Keratinocyte (primary cell): Measurements from ENCODE around the gene MRTFA. TPM values are rescaled to one million over a fixed set of nuclear protein-coding genes. Genes with fewer than 3 reads are reported as not detected.
A peak's percentile ranks its signal among the peaks of the same experiment; 100 is the strongest.

Experiments used
- DNase-seq: peaks from one replicate; pipeline ENCODE4 v3.0.0-alpha.2; 2011; ENCODE audit warnings: low read depth, missing footprints, low spot score
- FAIRE-seq: peaks from 2 replicates; lab custom pipeline; 2011; peaks lifted over from hg19 to GRCh38; lab: Jason Lieb, UNC
- H2AFZ ChIP-seq: 2 replicates; pipeline ENCODE4 v1.6.0; 2012; ENCODE audit warnings: low read length, control low read depth, inconsistent platforms; ENCODE audit not compliant: control insufficient read depth
- H3K27ac ChIP-seq: 2 replicates; pipeline ENCODE4 v1.5.1; 2011; ENCODE audit warnings: low read length; ENCODE audit not compliant: control insufficient read depth, insufficient read depth
- H3K27me3 ChIP-seq: 3 replicates; pipeline ENCODE4 v1.6.0; 2011; ENCODE audit warnings: low read length; ENCODE audit not compliant: control insufficient read depth, insufficient read depth; ENCODE audit errors: extremely low read depth
- H3K36me3 ChIP-seq, 2 experiments: 2 replicates in 1 of 2; 3 replicates in 1 of 2; pipeline ENCODE4 v1.5.1; 2011; ENCODE audit warnings: low read length in 2 of 2, mild to moderate bottlenecking in 1 of 2; ENCODE audit not compliant: control insufficient read depth in 2 of 2, insufficient read depth in 2 of 2; ENCODE audit errors: extremely low read depth in 1 of 2
- H3K4me1 ChIP-seq: 3 replicates; pipeline ENCODE4 v1.5.1; 2011; ENCODE audit warnings: low read length; ENCODE audit not compliant: control insufficient read depth, insufficient read depth; ENCODE audit errors: extremely low read depth
- H3K4me2 ChIP-seq: 3 replicates; pipeline ENCODE4 v1.6.0; 2011; ENCODE audit warnings: low read depth, low read length; ENCODE audit not compliant: control insufficient read depth, insufficient read depth; ENCODE audit errors: extremely low read depth
- H3K4me3 ChIP-seq, 3 experiments: fragments of 200-600 bp in 1 of 3; sonication (generic) in 1 of 3; 2 replicates in 2 of 3; 3 replicates in 1 of 3; pipeline ENCODE4 v1.5.1; 2011 to 2016; ENCODE audit warnings: low read length in 3 of 3, mild to moderate bottlenecking in 3 of 3, control low read depth in 2 of 3, inconsistent platforms in 1 of 3, low read depth in 1 of 3, mixed read lengths in 1 of 3, mixed run types in 1 of 3, moderate library complexity in 1 of 3; ENCODE audit not compliant: control insufficient read depth in 2 of 3, insufficient read depth in 2 of 3; ENCODE audit errors: extremely low read depth in 1 of 3
- H3K79me2 ChIP-seq: 2 replicates; pipeline ENCODE4 v1.6.0; 2012; ENCODE audit warnings: low read length; ENCODE audit not compliant: control insufficient read depth, insufficient read depth
- H3K9ac ChIP-seq: 3 replicates; pipeline ENCODE4 v1.6.0; 2011; ENCODE audit warnings: low read length; ENCODE audit not compliant: control insufficient read depth, insufficient read depth; ENCODE audit errors: extremely low read depth
- H3K9me1 ChIP-seq: 3 replicates; pipeline ENCODE4 v1.6.0; 2011; ENCODE audit warnings: low read length; ENCODE audit not compliant: control insufficient read depth, insufficient read depth; ENCODE audit errors: extremely low read depth
- H3K9me3 ChIP-seq: 2 replicates; pipeline ENCODE4 v1.5.1; 2012; ENCODE audit warnings: low read depth, low read length; ENCODE audit not compliant: control insufficient read depth
- H4K20me1 ChIP-seq: 3 replicates; pipeline ENCODE4 v1.6.0; 2011; ENCODE audit warnings: low read length; ENCODE audit not compliant: control insufficient read depth, insufficient read depth; ENCODE audit errors: extremely low read depth
- CTCF ChIP-seq, 3 experiments: IDR thresholded peaks in 1 of 3; conservative IDR thresholded peaks in 1 of 3; optimal IDR thresholded peaks in 1 of 3; 2 replicates in 2 of 3; 3 replicates in 1 of 3; pipeline versions ENCODE3 to v1.5.1; 2011; ENCODE audit warnings: low read length in 3 of 3, mild to moderate bottlenecking in 3 of 3, moderate library complexity in 2 of 3, control low read depth in 1 of 3, inconsistent platforms in 1 of 3; ENCODE audit not compliant: insufficient read depth in 2 of 3; ENCODE audit errors: extremely low read depth in 1 of 3
- EZH2 ChIP-seq: IDR thresholded peaks from one replicate; pipeline ENCODE4 v1.6.1; 2012; ENCODE audit warnings: inconsistent platforms, mild to moderate bottlenecking, low read length, moderate library complexity
- dilution Hi-C: fragments of 300-500 bp; cut with MboI; formaldehyde crosslinking; loops from one replicate; pipeline ENCODE4 v1.7.0; 2020; ENCODE audit warnings: low sequenced_read_pairs; ENCODE audit not compliant: extremely low pct_ligation_motif_present
- polyA plus RNA-seq, 5 experiments: library from polyadenylated mRNA; depleted of rRNA in 3 of 5; stranded (reverse) in 3 of 5; stranded (forward) in 1 of 5; unstranded in 1 of 5; fragments of >200 nt; gene quantifications; 1 replicate in 1 of 5; 2 replicates in 3 of 5; 3 replicates in 1 of 5; pipeline versions ENCODE4 v1.2.1 to v1.2.3, GENCODE V29; 2011 to 2012; ENCODE audit warnings: missing spikeins in 2 of 5, low read depth in 1 of 5, low replicate concordance in 1 of 5

Gene MRTFA
- polyA plus RNA-seq, 1 donor (not counting 4 experiments of a cell fraction or from before 2014, with no cell fraction given): 6.5 TPM

GRCh38 chr22:40410731-40411505 lies 225.6 kb downstream of the MRTFA start:
- peaks cover 25 to 38% of the 10 kb centered on the region in 2 experiments for H3K36me3 ChIP-seq
- H3K79me2 ChIP-seq: no peaks in the 10 kb centered on the region
- dilution Hi-C loops: no loop called here

GRCh38 chr22:40410272-40410671 lies 226.2 kb downstream of the MRTFA start:
- H4K20me1 ChIP-seq: peaks cover 6% of the 10 kb centered on the region
- peaks cover 30 to 34% of the 10 kb centered on the region in 2 experiments for H3K36me3 ChIP-seq
- dilution Hi-C loops: no loop called here
- no peaks in the 10 kb centered on the region for H3K9me3 ChIP-seq
- peaks cover 26% of the 10 kb centered on the region for H3K4me1 ChIP-seq
- no peak overlapping the region for H3K4me3 ChIP-seq
- no peak overlapping the region for H3K4me2 ChIP-seq
- FAIRE-seq (peak; percentile 26), DNase-seq (peak; percentile 54)
- H2AFZ ChIP-seq: no peak overlapping the region
- H3K9me1 ChIP-seq: peaks cover 4% of the 10 kb centered on the region
- TF ChIP-seq EZH2 (no peak), CTCF (optimal IDR thresholded peaks at IDR 0.05 in 1 of 3, IDR thresholded peaks at IDR 0.05 in 1 of 3, conservative IDR thresholded peaks at IDR 0.05 in 1 of 3; ENCODE audit: extremely low read depth in 1 of 3, insufficient read depth in 2 of 3, low read length in 3 of 3) (no peak)
- H3K27me3 ChIP-seq: no peaks in the 10 kb centered on the region
- no peak overlapping the region for H3K9ac ChIP-seq
- H3K79me2 ChIP-seq: no peaks in the 10 kb centered on the region
- no peak overlapping the region for H3K27ac ChIP-seq

More at GRCh38 chr22:40410731-40411505, 225.6 kb downstream of the MRTFA start:
- Histone ChIP-seq H4K20me1 (peaks cover 6% of the 10 kb centered on the region), H3K9ac (no peak overlapping the region), H3K4me1 (peaks cover 29% of the 10 kb centered on the region), H3K9me3 (no peaks in the 10 kb centered on the region), H2AFZ (no peak overlapping the region), H3K9me1 (peaks cover 4% of the 10 kb centered on the region), H3K27me3 (no peaks in the 10 kb centered on the region), H3K4me3 (no peak overlapping the region), H3K27ac (no peak overlapping the region), H3K4me2 (no peak overlapping the region)
- FAIRE-seq: no peak
- TF ChIP-seq CTCF (optimal IDR thresholded peaks at IDR 0.05 in 1 of 3, IDR thresholded peaks at IDR 0.05 in 1 of 3, conservative IDR thresholded peaks at IDR 0.05 in 1 of 3; ENCODE audit: extremely low read depth in 1 of 3, insufficient read depth in 2 of 3, low read length in 3 of 3) (no peak), EZH2 (no peak)
- no peak for DNase-seq
